Non-pigmented ciliary epithelial cell (primary cell): Measurements from ENCODE around the gene F10.

ENCODE experiments used
- DNase-seq: peaks from one replicate; pipeline ENCODE4 v3.0.0-alpha.2; 2010; ENCODE audit warnings: low read depth

The F10 gene

DNA sequence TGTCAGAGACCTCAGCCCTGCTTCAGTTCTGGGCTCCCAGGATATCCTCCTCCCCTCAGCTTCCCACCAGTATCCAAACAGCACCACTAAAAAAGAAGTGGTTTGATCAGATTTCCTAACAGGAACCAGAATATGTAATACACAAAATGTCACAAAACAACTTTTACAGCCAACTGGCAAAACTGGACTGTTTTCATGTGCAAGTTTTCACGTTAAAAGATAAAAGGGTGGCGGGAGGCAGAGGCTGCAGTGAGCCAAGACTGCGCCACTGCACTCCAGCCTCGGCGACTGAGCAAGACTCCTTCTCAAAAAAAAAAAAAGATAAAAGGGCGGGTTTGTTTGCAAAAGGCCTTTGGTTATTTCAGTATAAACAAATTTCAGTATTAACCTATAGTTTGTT is 72.8 kb downstream of the F10 start:
- no peak for DNase-seq

DNA sequence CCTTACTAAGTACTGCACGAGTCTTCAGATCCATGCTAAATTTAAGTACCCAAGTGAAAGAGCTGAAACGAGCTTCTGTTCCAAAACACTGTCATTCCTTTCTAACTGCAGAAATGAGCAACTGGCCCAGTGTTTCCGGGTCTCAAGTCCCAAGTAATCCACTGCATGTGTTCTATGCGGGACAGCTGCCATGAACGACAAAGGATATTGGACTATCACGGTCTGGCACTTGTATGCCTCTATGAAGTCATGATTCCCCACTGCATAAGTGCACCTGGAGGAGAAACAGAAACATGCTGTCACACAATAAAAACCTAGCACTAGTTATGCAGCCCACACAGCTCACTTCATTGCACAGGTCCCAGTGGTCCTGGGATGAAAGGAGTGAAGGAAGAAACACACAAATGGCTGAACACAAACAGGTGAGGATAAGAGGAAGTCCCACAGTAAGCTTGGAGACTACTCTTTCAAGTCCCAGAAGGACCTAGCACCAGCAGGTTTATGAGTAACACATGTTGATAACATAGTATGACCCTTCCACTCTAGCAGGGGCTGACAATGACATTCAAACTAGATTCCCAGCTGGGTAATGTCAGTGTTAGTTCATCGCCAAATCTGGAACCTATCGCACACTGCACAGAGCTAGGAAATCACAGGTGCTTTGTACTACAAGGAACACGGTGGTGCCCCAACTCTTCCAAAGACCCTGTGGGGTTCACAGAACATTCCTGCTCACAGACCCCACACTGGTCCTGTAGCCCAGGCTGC is 74.6 kb downstream of the F10 start:
- DNase-seq: no peak
